Prostate gland (tissue), 2 donors: ENCODE measurements around the gene CCDC27. TPM values are rescaled to one million over a fixed set of nuclear protein-coding genes. Genes with fewer than 3 reads are reported as not detected.

Experiments used
- DNase-seq: peaks from one replicate; pipeline ENCODE4 v3.0.0-alpha.2; 2019; ENCODE audit warnings: low spot score
- H3K27ac ChIP-seq, 2 donors: fragments of 200-600 bp; sonication (generic); 2 replicates each; pipeline ENCODE4 v1.5.1; 2017 to 2019
- H3K27me3 ChIP-seq: fragments of 200-600 bp; sonication (generic); replicated peaks from 2 replicates; pipeline ENCODE4 v1.5.1; 2019; ENCODE audit not compliant: insufficient read depth
- H3K36me3 ChIP-seq, 2 donors: fragments of 200-600 bp; sonication (generic); 1 replicate in 1 of 2; 2 replicates in 1 of 2; pipeline versions ENCODE4 v1.5.1 to v1.8.1; 2017 to 2019
- H3K4me1 ChIP-seq: fragments of 200-600 bp; sonication (generic); replicated peaks from 2 replicates; pipeline ENCODE4 v1.5.1; 2019
- H3K4me3 ChIP-seq, 2 donors: fragments of 200-600 bp; sonication (generic); 2 replicates each; pipeline ENCODE4 v1.5.1; 2017 to 2019
- H3K9me3 ChIP-seq: fragments of 200-600 bp; sonication (generic); 2 replicates; pipeline ENCODE4 v1.5.1; 2017
- POLR2A ChIP-seq: fragments of 450-650 bp; IDR thresholded peaks from one replicate; pipeline ENCODE4 v1.6.1; 2016; ENCODE audit warnings: antibody characterized with exemption, mild to moderate bottlenecking
- POLR2AphosphoS5 ChIP-seq: sonication (generic); formaldehyde crosslinking; IDR thresholded peaks from one replicate; pipeline ENCODE4 v1.6.1; 2017; ENCODE audit warnings: antibody characterized with exemption
- WGBS: methylation state at CpG from one replicate; pipeline ENCODE4 v1.1.5; 2018; 5-methylcytosine and 5-hydroxymethylcytosine counted together
- intact Hi-C: fragments of 100-400 bp; cut with DNase I; formaldehyde crosslinking; loops from one replicate; pipeline ENCODE4 v1.14.2; 2022
- total RNA-seq, 2 donors: library from RNA; depleted of rRNA; stranded (reverse); fragments of >200 nt; gene quantifications; one replicate each; pipeline ENCODE4 v1.1.0, GENCODE V29; 2016
- TF ChIP-seq, protein P1 (sequence below), 4 experiments: fragments of 200-600 bp in 2 of 4; fragments of 450-650 bp in 2 of 4; sonication (generic) in 2 of 4; IDR thresholded peaks; 1 replicate in 3 of 4; 2 replicates in 1 of 4; pipeline ENCODE4 v1.5.1; 2016 to 2019; ENCODE audit warnings: antibody characterized with exemption in 4 of 4, mild to moderate bottlenecking in 2 of 4, moderate library complexity in 2 of 4

The CCDC27 gene
- total RNA-seq, 2 donors from 2014 or later, result 0.97 TPM; not detected in 1

DNA sequence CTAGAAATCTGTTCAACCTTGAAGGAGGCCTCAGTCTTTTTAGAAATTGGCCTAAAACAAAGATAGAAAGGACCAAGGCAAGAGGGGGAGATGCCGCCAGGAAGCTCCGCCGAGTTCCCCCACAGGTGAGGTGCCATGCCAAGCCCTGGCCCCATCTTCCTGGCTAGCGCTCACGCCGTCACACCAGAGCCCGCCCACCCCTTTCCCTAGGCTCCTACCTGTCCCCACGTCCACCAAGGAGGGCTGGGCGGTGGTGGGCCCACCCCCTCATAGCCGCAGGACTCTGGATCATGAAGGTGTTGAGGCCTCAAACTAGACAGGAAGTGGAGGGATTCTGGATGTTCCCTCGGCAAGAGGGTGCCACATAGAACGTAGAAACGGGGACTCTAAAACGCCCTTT, 15.5 kb upstream of the CCDC27 start:
- H3K4me1 ChIP-seq, result no peaks in the 10 kb centered on the region
- DNase-seq, result no peak
- no peak overlapping the region for H3K4me3 ChIP-seq
- intact Hi-C loops, result no loop called here
- TF ChIP-seq, protein P1, sequence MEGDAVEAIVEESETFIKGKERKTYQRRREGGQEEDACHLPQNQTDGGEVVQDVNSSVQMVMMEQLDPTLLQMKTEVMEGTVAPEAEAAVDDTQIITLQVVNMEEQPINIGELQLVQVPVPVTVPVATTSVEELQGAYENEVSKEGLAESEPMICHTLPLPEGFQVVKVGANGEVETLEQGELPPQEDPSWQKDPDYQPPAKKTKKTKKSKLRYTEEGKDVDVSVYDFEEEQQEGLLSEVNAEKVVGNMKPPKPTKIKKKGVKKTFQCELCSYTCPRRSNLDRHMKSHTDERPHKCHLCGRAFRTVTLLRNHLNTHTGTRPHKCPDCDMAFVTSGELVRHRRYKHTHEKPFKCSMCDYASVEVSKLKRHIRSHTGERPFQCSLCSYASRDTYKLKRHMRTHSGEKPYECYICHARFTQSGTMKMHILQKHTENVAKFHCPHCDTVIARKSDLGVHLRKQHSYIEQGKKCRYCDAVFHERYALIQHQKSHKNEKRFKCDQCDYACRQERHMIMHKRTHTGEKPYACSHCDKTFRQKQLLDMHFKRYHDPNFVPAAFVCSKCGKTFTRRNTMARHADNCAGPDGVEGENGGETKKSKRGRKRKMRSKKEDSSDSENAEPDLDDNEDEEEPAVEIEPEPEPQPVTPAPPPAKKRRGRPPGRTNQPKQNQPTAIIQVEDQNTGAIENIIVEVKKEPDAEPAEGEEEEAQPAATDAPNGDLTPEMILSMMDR (IDR thresholded peaks at IDR 0.05), result no peak
- TF ChIP-seq POLR2A (no peak), POLR2AphosphoS5 (no peak)
- H3K36me3 ChIP-seq, result no peaks in the 10 kb centered on the region
- H3K27ac ChIP-seq, result no peak overlapping the region
- WGBS, result 85% methylated on average over 14 of the region's 14 CpGs
- H3K9me3 ChIP-seq, result no peaks in the 10 kb centered on the region
- H3K27me3 ChIP-seq, result no peaks in the 10 kb centered on the region

DNA sequence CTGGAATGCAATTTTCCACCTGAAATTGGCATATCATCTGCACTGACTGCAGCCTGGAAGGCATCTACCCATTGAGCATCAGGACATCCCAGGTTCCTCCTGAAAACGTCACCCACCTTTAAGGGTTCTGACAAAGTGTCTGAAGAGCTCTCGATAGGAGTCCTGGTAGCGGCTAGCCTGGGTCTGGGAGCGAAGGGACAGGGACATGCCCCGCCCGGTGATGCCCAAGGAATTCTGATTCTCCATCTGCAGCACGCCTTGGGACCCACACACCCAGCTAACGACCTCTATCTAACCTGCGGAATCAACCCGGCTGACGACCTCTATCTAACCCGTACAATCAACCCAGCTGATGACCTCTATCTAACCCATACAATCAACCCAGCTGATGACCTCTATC, 13.3 kb upstream of the CCDC27 start:
- no peak for DNase-seq
- Histone ChIP-seq H3K27ac (no peak overlapping the region), H3K36me3 (no peaks in the 10 kb centered on the region), H3K27me3 (no peaks in the 10 kb centered on the region), H3K9me3 (no peaks in the 10 kb centered on the region), H3K4me3 (no peak overlapping the region), H3K4me1 (no peaks in the 10 kb centered on the region)
- 95% methylated on average over 12 of the region's 12 CpGs for WGBS
- no peak for TF ChIP-seq POLR2A
- TF ChIP-seq POLR2AphosphoS5, result no peak
- TF ChIP-seq, protein P1 (IDR thresholded peaks at IDR 0.05), result no peak
- intact Hi-C loops, result no loop called here

DNA sequence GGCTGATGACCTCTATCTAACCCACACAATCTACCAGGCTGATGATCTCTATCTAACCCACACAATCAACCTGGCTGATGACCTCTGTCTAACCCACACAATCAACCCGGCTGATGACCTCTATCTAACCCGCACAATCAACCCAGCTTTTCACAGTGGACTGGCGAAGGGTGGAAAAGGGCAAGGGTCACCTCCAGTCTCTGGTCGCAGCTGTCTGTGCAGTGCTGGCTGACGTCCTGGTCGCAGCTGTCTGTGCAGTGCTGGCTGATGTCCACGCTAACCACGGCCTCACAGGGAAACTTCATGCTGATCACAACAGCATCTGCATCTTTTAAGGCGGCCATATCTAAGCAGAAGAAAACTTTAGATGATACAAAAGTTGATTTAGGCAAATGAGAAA, 12.2 kb upstream of the CCDC27 start:
- no peaks in the 10 kb centered on the region for H3K36me3 ChIP-seq
- H3K27ac ChIP-seq, result no peak overlapping the region
- no peaks in the 10 kb centered on the region for H3K4me1 ChIP-seq
- intact Hi-C loops, result no loop called here
- no peak for DNase-seq
- H3K27me3 ChIP-seq, result no peaks in the 10 kb centered on the region
- H3K4me3 ChIP-seq, result no peak overlapping the region
- TF ChIP-seq POLR2A (no peak), POLR2AphosphoS5 (no peak)
- TF ChIP-seq, protein P1 (IDR thresholded peaks at IDR 0.05), result no peak
- 88% methylated on average over 9 of the region's 9 CpGs for WGBS
- no peaks in the 10 kb centered on the region for H3K9me3 ChIP-seq

DNA sequence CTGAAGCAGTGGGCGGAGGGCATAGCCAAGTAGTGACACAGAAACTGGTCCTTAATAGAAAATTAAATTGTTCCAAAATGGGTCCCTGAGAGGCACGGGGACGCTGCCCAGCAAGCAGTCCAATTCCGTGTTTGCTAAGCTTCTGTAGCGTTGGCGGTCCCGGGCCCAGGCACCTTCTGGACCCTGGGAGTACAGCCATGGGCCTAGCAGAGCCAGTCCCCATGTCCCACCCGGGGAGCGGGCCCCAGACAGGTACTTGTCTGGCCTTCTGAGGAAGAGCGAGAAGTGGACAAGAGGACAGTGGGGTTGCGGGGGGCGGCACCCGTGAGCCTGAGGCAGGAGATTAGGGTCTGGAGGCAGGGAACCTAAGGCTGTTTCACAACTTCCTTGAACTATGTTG, 11.5 kb upstream of the CCDC27 start:
- no peaks in the 10 kb centered on the region for H3K9me3 ChIP-seq
- H3K36me3 ChIP-seq, result no peaks in the 10 kb centered on the region
- WGBS, result 95% methylated on average over 13 of the region's 13 CpGs
- no peak for DNase-seq
- H3K27me3 ChIP-seq, result no peaks in the 10 kb centered on the region
- H3K4me1 ChIP-seq, result no peaks in the 10 kb centered on the region
- TF ChIP-seq POLR2AphosphoS5 (no peak), POLR2A (no peak)
- TF ChIP-seq, protein P1 (IDR thresholded peaks at IDR 0.05), result no peak
- intact Hi-C loops, result no loop called here
- no peak overlapping the region for H3K4me3 ChIP-seq
- H3K27ac ChIP-seq, result no peak overlapping the region

DNA sequence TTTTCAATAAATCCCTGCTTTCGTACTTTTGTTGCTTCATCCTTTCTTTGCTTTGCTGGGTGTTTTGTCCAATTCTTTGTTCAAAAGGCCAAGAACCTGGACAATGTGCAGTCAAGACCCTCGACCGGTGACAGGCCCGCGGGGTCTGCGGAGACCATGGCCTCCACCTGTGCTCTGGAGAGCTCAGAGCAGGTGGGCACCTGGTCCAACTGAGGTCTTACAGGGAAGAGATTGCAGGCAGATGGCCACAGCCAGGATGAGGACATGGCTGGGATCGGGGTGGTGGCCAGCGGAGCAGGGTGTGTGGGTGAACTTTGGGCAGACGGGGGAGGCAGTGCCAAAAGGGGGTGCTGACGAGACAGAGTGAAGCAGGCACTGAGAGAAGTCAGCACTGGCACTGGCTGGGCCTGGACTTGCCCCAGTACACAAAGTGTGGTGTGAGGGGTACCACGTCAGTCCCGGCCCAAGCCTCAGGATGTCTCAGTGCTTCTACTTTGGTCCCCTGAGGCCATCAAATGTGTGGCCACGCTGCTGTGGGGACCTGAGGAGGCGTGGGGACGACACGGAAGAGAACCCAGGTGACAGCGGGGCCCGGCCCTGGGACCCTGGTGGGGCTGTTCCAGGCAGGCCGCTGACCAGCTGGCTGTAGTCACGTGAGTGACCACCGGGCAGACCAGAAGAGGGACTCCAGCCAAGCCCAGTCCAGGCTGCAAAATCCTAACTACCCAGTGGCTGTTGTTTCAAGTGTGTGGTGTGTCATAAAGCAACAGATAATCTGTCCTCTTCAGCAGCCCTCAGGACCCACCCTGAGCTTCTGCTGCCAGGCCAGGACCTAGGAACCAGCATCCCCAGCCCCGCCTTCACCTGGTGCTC, 10.4 kb upstream of the CCDC27 start:
- no peaks in the 10 kb centered on the region for H3K27me3 ChIP-seq
- WGBS, result 88% methylated on average over 22 of the region's 22 CpGs
- H3K36me3 ChIP-seq, result no peaks in the 10 kb centered on the region
- no peak overlapping the region for H3K4me3 ChIP-seq
- TF ChIP-seq, protein P1 (IDR thresholded peaks at IDR 0.05), result no peak
- no peak for TF ChIP-seq POLR2AphosphoS5
- no peak for TF ChIP-seq POLR2A
- H3K27ac ChIP-seq, result no peak overlapping the region
- H3K4me1 ChIP-seq, result no peaks in the 10 kb centered on the region
- DNase-seq, result no peak
- intact Hi-C loops, result no loop called here
- no peaks in the 10 kb centered on the region for H3K9me3 ChIP-seq
